T-cell (primary cell): ENCODE results near the gene ROBO4. TPM values are rescaled to one million over a fixed set of nuclear protein-coding genes. Genes with fewer than 3 reads are reported as not detected.
A peak's percentile ranks its signal among the peaks of the same experiment; 100 is the strongest.

Experiments
- ATAC-seq, 4 experiments: fragments of 200-7000 bp in 3 of 4; fragments of 150-1000 bp in 1 of 4; cut with Tn5 transposase; replicated peaks in 1 of 4; 1 replicate in 3 of 4; 2 replicates in 1 of 4; pipeline ENCODE4 v1.10.0; 2021; ENCODE audit warnings: moderate library complexity in 3 of 4, mild to moderate bottlenecking in 2 of 4, moderate number of reproducible peaks in 1 of 4
- CTCF ChIA-PET, 2 donors: fragments of 300-600 bp; sonication (Branson Sonifier 250); formaldehyde crosslinking; loops; one replicate each; lab custom pipeline; 2022; ENCODE audit warnings: antibody characterized with exemption in 2 of 2; lab: Charles Lee
- POLR2A ChIA-PET, 2 donors: fragments of 300-600 bp; sonication (Branson Sonifier 250); formaldehyde crosslinking; loops; one replicate each; lab custom pipeline; 2022; ENCODE audit warnings: antibody characterized with exemption in 2 of 2; lab: Charles Lee
- DNase-seq, 35 experiments: peaks; one replicate each; pipeline versions ENCODE4 v3.0.0 to v3.0.0-alpha.2; 2013 to 2023
- H3K27ac ChIP-seq: one replicate; pipeline ENCODE4 v1.5.1; 2013; ENCODE audit warnings: low read length
- H3K27me3 ChIP-seq, 2 experiments: replicated peaks in 1 of 2; 1 replicate in 1 of 2; 2 replicates in 1 of 2; pipeline versions ENCODE4 v1.6.1 to v1.7.0; 2013; ENCODE audit warnings: low read length in 1 of 2, mixed read lengths in 1 of 2; ENCODE audit not compliant: control insufficient read depth in 2 of 2, insufficient read depth in 2 of 2; ENCODE audit errors: extremely low read depth in 1 of 2
- H3K36me3 ChIP-seq, 2 donors: 1 replicate in 1 of 2; 2 replicates in 1 of 2; pipeline versions ENCODE4 v1.6.1 to v1.7.0; 2013; ENCODE audit warnings: low read length in 1 of 2; ENCODE audit not compliant: control insufficient read depth in 2 of 2, insufficient read depth in 1 of 2; ENCODE audit errors: extremely low read depth in 1 of 2
- H3K4me1 ChIP-seq, 2 experiments: 1 replicate in 1 of 2; 2 replicates in 1 of 2; pipeline versions ENCODE4 v1.6.1 to v1.7.0; 2013; ENCODE audit warnings: low read length in 2 of 2, mixed read lengths in 1 of 2; ENCODE audit not compliant: insufficient read depth in 2 of 2, control insufficient read depth in 1 of 2; ENCODE audit errors: extremely low read depth in 1 of 2
- H3K4me3 ChIP-seq, 2 donors: 1 replicate in 1 of 2; 2 replicates in 1 of 2; pipeline versions ENCODE4 v1.5.1 to v1.7.0; 2013; ENCODE audit warnings: mild to moderate bottlenecking in 2 of 2, low read length in 1 of 2, moderate library complexity in 1 of 2; ENCODE audit not compliant: control insufficient read depth in 1 of 2; ENCODE audit errors: extremely low read depth in 1 of 2
- H3K9me3 ChIP-seq: 2 replicates; pipeline ENCODE4 v1.7.0; 2013
- H3K27ac Mint-ChIP-seq, 2 donors: one replicate each; pipeline ENCODE4 v1.8.0; 2020 to 2021; ENCODE audit warnings: mild to moderate bottlenecking in 2 of 2, mixed read lengths in 2 of 2
- H3K27me3 Mint-ChIP-seq, 2 donors: one replicate each; pipeline ENCODE4 v1.8.0; 2021 to 2022; ENCODE audit warnings: mixed read lengths in 2 of 2
- H3K36me3 Mint-ChIP-seq: one replicate; pipeline ENCODE4 v1.8.0; 2021; ENCODE audit warnings: mixed read lengths
- H3K4me1 Mint-ChIP-seq, 3 donors: one replicate each; pipeline ENCODE4 v1.8.0; 2020 to 2022; ENCODE audit warnings: mixed read lengths in 3 of 3, mild to moderate bottlenecking in 1 of 3
- H3K4me3 Mint-ChIP-seq, 3 donors: one replicate each; pipeline ENCODE4 v1.8.0; 2020 to 2022; ENCODE audit warnings: mild to moderate bottlenecking in 3 of 3, mixed read lengths in 3 of 3, moderate library complexity in 3 of 3
- H3K9me3 Mint-ChIP-seq, 3 donors: one replicate each; pipeline ENCODE4 v1.8.0; 2020 to 2022; ENCODE audit warnings: mixed read lengths in 3 of 3
- WGBS: methylation state at CpG from one replicate; pipeline ENCODE4 v1.1.5; 2013; ENCODE audit warnings: missing lambda C conversion rate; ENCODE audit not compliant: insufficient coverage; 5-methylcytosine and 5-hydroxymethylcytosine counted together
- total RNA-seq, 35 experiments: library from RNA in 6 of 35; stranded (reverse) in 6 of 35; fragments of 120-200 nt in 1 of 35; gene quantifications; one replicate each; pipeline versions ENCODE4 v1.2.1 to v1.2.4 and lab custom pipeline; 2013 to 2026

ROBO4 gene
- total RNA-seq, 5 donors from 2014 or later (not counting 1 experiment from before 2014, with no cell fraction given): 0.41 to 0.59 (median 0.50) TPM; not detected in 2

DNA sequence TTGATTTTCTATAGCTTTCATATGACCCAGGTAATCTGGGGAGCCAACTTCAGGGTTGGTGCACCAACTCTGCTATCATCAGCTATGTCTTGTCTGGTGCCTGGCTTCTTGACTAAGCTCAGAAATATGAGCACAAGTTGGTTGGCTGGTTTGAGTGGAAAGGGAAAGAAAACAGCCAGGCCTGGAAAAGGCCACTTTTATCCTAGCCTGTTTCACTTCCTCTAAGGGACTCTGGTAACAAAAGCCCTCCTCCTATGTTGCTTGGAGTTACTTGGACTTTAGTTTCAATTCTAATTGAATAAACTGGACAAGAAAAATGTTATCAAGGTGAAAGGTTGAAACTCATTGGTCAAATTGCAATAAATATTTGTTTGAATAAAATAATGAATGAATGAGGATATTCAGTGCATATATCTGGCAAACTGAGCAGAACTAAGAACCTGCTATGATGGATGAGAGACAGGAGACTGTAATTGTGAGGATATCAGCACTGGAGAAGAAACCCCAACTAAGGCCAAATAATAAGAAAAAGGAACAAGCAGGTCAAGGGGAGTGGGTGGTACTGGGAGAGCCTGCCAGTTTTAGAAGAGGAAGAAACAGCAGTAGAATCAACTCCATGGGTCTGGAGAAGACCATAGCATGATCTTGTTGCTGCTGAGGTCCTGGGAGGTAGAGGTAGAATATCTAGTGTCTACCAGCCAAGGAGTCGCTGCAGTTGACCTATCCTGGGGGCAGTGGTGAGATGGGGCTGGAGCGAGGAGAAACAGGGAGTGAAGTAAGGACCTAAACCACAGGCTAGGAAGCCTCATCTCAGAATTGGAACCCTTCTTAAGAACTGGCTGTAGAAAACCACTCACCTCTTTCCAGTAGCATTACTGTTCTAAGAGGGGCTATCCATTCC, 8.2 kb downstream of the ROBO4 start:
- Mint-ChIP-seq H3K36me3 (no peaks in the 10 kb centered on the region), H3K4me1 (peaks cover 0 to 9% (median 0%) of the 10 kb centered on the region in 3 donors), H3K9me3 (no peaks in the 10 kb centered on the region), H3K27me3 (peaks cover 19 to 20% of the 10 kb centered on the region in 2 donors), H3K4me3 (no peak overlapping the region), H3K27ac (no peak overlapping the region)
- ATAC-seq: no peak
- no CpG with 5 or more reads among the region's 2 CpGs for WGBS
- Histone ChIP-seq H3K36me3 (no peaks in the 10 kb centered on the region), H3K27ac (no peak overlapping the region), H3K27me3 (peaks cover 0 to 38% of the 10 kb centered on the region in 2 experiments), H3K4me3 (no peak overlapping the region), H3K9me3 (no peaks in the 10 kb centered on the region), H3K4me1 (no peaks in the 10 kb centered on the region)
- DNase-seq: no peak
- POLR2A ChIA-PET: no interaction called here
- CTCF ChIA-PET: interaction anchor here in 1 of 2 donors (0.5 to 0.6 kb wide), 2 partner anchors 9 to 474 kb away, joined by 3 to 7 read pairs; no protein-coding TSS in a partner anchor

DNA sequence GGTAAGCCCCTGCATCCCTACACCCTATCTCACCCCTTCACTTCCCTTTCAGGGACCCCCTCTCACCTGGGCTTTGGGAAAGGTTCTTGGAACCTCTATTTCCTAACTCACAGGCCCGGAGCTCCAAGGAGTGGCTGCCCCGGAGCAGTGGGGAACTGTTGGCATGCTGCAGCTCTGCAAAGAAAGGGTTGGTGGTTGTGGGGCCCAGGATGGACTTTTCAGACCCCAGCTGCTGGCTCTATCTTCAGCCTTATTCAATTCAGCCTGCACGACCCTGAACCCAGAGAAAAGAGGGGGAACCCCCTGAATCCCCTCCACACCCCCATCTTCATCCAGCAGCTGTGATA, 10.0 kb downstream of the ROBO4 start:
- Mint-ChIP-seq H3K27ac (no peak overlapping the region), H3K27me3 (peaks cover 19 to 21% of the 10 kb centered on the region in 2 donors), H3K36me3 (no peaks in the 10 kb centered on the region), H3K4me1 (peaks cover 0 to under 1% (median 0%) of the 10 kb centered on the region in 3 donors), H3K4me3 (no peak overlapping the region), H3K9me3 (no peaks in the 10 kb centered on the region)
- no CpG with 5 or more reads among the region's 3 CpGs for WGBS
- H3K36me3 ChIP-seq: no peaks in the 10 kb centered on the region
- no peaks in the 10 kb centered on the region for H3K9me3 ChIP-seq
- H3K27me3 ChIP-seq: peaks cover 0 to 36% of the 10 kb centered on the region in 2 experiments
- H3K4me1 ChIP-seq: no peaks in the 10 kb centered on the region
- ChIA-PET CTCF (no interaction called here), POLR2A (interaction anchor here in 1 of 2 donors (0.5 kb wide), 1 partner anchor 50 kb away, joined by 3 read pairs; no protein-coding TSS in a partner anchor)
- no peak overlapping the region for H3K27ac ChIP-seq
- DNase-seq: no peak
- ATAC-seq: no peak
- H3K4me3 ChIP-seq: no peak overlapping the region

DNA sequence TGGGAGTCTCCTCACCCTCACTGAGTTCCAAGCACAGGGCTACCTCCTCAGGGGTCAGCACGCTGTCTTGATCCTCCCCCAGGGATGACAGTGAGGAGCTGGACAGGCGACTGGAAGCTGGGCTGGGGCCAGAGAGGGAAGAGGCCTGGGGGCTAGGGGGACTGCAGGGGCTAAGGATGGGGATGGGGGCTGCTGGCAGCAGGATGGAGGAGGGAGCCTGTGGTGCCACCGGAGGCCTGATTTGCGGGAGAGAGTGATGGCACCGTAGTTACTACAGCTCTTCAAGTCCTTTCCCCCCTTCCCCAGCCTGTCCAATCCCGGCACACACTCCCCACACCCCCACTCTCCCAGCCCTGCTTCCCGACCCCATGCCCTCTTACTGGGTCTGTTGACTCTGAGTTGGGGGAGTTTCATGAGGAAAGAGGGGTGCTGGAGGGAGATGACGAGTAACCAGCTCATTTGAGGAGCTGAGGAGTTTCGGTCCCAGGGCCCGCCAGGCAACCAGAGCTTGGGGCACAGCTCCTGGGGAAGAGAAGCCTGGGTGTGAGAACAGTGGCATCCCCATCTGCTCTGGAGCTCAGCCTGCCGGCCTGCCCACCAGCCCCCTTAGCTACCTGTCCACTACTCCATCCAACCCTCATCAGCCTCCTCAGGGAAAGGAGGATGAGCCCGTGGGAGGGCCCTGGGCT, 10.5 kb downstream of the ROBO4 start:
- Histone ChIP-seq H3K9me3 (no peaks in the 10 kb centered on the region), H3K4me1 (no peaks in the 10 kb centered on the region), H3K4me3 (no peak overlapping the region), H3K36me3 (no peaks in the 10 kb centered on the region), H3K27ac (no peak overlapping the region), H3K27me3 (peaks cover 0 to 36% of the 10 kb centered on the region in 2 experiments)
- no peak for ATAC-seq
- H3K4me3 Mint-ChIP-seq: no peak overlapping the region
- peak in 1 of 35 experiments; percentile 0 for DNase-seq
- H3K9me3 Mint-ChIP-seq: no peaks in the 10 kb centered on the region
- CTCF ChIA-PET: interaction anchor here in 1 of 2 donors (0.6 kb wide), 1 partner anchor 151 kb away, joined by 3 read pairs; no protein-coding TSS in a partner anchor
- WGBS: 86% methylated on average over 1 of the region's 12 CpGs
- no peak overlapping the region for H3K27ac Mint-ChIP-seq
- no peaks in the 10 kb centered on the region for H3K4me1 Mint-ChIP-seq
- H3K36me3 Mint-ChIP-seq: no peaks in the 10 kb centered on the region
- H3K27me3 Mint-ChIP-seq: peaks cover 19 to 21% of the 10 kb centered on the region in 2 donors
- POLR2A ChIA-PET: no interaction called here

- Mint-ChIP-seq H3K9me3 (no peaks in the 10 kb centered on the region), H3K4me3 (no peak overlapping the region)
- 89% methylated on average over 6 of the region's 11 CpGs for WGBS
These were observed 11.2 kb downstream of the ROBO4 start for GRCh38 chr11:124886476-124886875.

GRCh38 chr11:124884869-124885479, 12.7 kb downstream of the ROBO4 start:
- peaks cover 0 to 2% (median 2%) of the 10 kb centered on the region in 3 donors for H3K4me1 Mint-ChIP-seq
- CTCF ChIA-PET: no interaction called here
- peaks cover 19 to 21% of the 10 kb centered on the region in 2 donors for H3K27me3 Mint-ChIP-seq
- ATAC-seq (no peak), DNase-seq (no peak)
- H3K9me3 ChIP-seq: no peaks in the 10 kb centered on the region
- no peaks in the 10 kb centered on the region for H3K36me3 ChIP-seq
- no peaks in the 10 kb centered on the region for H3K9me3 Mint-ChIP-seq
- no peak overlapping the region for H3K4me3 ChIP-seq
- H3K4me3 Mint-ChIP-seq: no peak overlapping the region
- H3K36me3 Mint-ChIP-seq: no peaks in the 10 kb centered on the region
- POLR2A ChIA-PET: no interaction called here
- no peak overlapping the region for H3K27ac ChIP-seq
- H3K27ac Mint-ChIP-seq: no peak overlapping the region
- H3K4me1 ChIP-seq: no peaks in the 10 kb centered on the region
- WGBS: no CpG with 5 or more reads among the region's 5 CpGs
- H3K27me3 ChIP-seq: peaks cover 0 to 26% of the 10 kb centered on the region in 2 experiments

More at GRCh38 chr11:124886476-124886875, 11.2 kb downstream of the ROBO4 start:
- Histone ChIP-seq H3K36me3 (no peaks in the 10 kb centered on the region), H3K4me1 (no peaks in the 10 kb centered on the region), H3K9me3 (no peaks in the 10 kb centered on the region), H3K4me3 (no peak overlapping the region), H3K27me3 (peaks cover 0 to 34% of the 10 kb centered on the region in 2 experiments), H3K27ac (no peak overlapping the region)
- POLR2A ChIA-PET: no interaction called here
- no peaks in the 10 kb centered on the region for H3K4me1 Mint-ChIP-seq
- DNase-seq (no peak), ATAC-seq (no peak)
- H3K36me3 Mint-ChIP-seq: no peaks in the 10 kb centered on the region
- CTCF ChIA-PET: interaction anchor here in 1 of 2 donors (0.6 kb wide), 1 partner anchor 150 kb away, joined by 3 read pairs; no protein-coding TSS in a partner anchor
- H3K27ac Mint-ChIP-seq: no peak overlapping the region
- H3K27me3 Mint-ChIP-seq: peaks cover 19 to 21% of the 10 kb centered on the region in 2 donors

- no peak overlapping the region for H3K4me3 Mint-ChIP-seq
- Histone ChIP-seq H3K36me3 (no peaks in the 10 kb centered on the region), H3K9me3 (no peaks in the 10 kb centered on the region), H3K27ac (no peak overlapping the region), H3K27me3 (peaks cover 0 to 26% of the 10 kb centered on the region in 2 experiments), H3K4me1 (no peaks in the 10 kb centered on the region), H3K4me3 (no peak overlapping the region)
- no peak for DNase-seq
- H3K36me3 Mint-ChIP-seq: no peaks in the 10 kb centered on the region
- H3K9me3 Mint-ChIP-seq: no peaks in the 10 kb centered on the region
- ChIA-PET CTCF (no interaction called here), POLR2A (no interaction called here)
- no peak overlapping the region for H3K27ac Mint-ChIP-seq
- WGBS: no CpG with 5 or more reads among the region's 1 CpG
- H3K27me3 Mint-ChIP-seq: peaks cover 19 to 21% of the 10 kb centered on the region in 2 donors
- ATAC-seq: no peak
- peaks cover 0 to 2% (median 2%) of the 10 kb centered on the region in 3 donors for H3K4me1 Mint-ChIP-seq
These were observed 13.3 kb downstream of the ROBO4 start for GRCh38 chr11:124884340-124884739.
